GM12891 (cell line): ENCODE results near the gene RSBN1L.

Source experiments
- POLR2A ChIP-seq: IDR thresholded peaks from 2 replicates; pipeline ENCODE4 v1.6.1; 2011; ENCODE audit warnings: low read depth, low read length, control low read depth
- POLR2AphosphoS5 ChIP-seq: IDR thresholded peaks from 2 replicates; pipeline ENCODE4 v1.6.1; 2011; ENCODE audit warnings: low read depth, low read length, control low read depth
- TAF1 ChIP-seq: IDR thresholded peaks from 2 replicates; pipeline ENCODE4 v1.6.1; 2011; ENCODE audit warnings: low read depth, low read length, control low read depth

- TF ChIP-seq POLR2A (no peak), POLR2AphosphoS5 (no peak), TAF1 (no peak)
Observed at GRCh38 chr7:77746164-77746823, 50.0 kb downstream of the RSBN1L start.
